Endothelial cell of umbilical vein (primary cell): ENCODE data around the gene ZNF662. TPM values are rescaled to one million over a fixed set of nuclear protein-coding genes. Genes with fewer than 3 reads are reported as not detected.

Source experiments
- BruUV-seq: library from RNA; stranded (reverse); fragments of 400-500 nt; replicated peaks from 2 replicates; lab custom pipeline; 2021; lab: Mats Ljungman, UMichigan
- CTCF ChIA-PET: fragments of 300-600, 350-600 bp; sonication (Branson Sonifier 250); formaldehyde crosslinking; loops from one replicate; lab custom pipeline; 2021; ENCODE audit warnings: antibody characterized with exemption, inconsistent platforms; lab: Charles Lee
- POLR2A ChIA-PET: fragments of 300-600, 350-600 bp; sonication (Branson Sonifier 250); formaldehyde crosslinking; loops from one replicate; lab custom pipeline; 2021; ENCODE audit warnings: antibody characterized with exemption, inconsistent platforms; lab: Charles Lee
- DNase-seq: peaks from one replicate; pipeline ENCODE4 v3.0.0-alpha.2; 2011; ENCODE audit warnings: low read depth, low spot score
- FAIRE-seq: peaks from 2 replicates; lab custom pipeline; 2011; peaks lifted over from hg19 to GRCh38; lab: Jason Lieb, UNC
- H2AFZ ChIP-seq: 2 replicates; pipeline ENCODE4 v1.6.0; 2012; ENCODE audit warnings: low read depth, low read length, control low read depth, inconsistent platforms
- H3K27ac ChIP-seq: 2 replicates; pipeline ENCODE4 v1.5.1; 2011; ENCODE audit warnings: low read depth, mild to moderate bottlenecking, control low read depth, low read length, moderate library complexity; ENCODE audit not compliant: insufficient read depth
- H3K27me3 ChIP-seq, 2 experiments: 2 replicates each; pipeline versions ENCODE4 v1.6.0 to v1.6.1; 2011; ENCODE audit warnings: low read length in 2 of 2, mixed read lengths in 1 of 2; ENCODE audit not compliant: control insufficient read depth in 2 of 2, insufficient read depth in 2 of 2
- H3K36me3 ChIP-seq, 2 experiments: 2 replicates in 1 of 2; 3 replicates in 1 of 2; pipeline ENCODE4 v1.5.1; 2011; ENCODE audit warnings: low read length in 2 of 2, mild to moderate bottlenecking in 1 of 2, moderate library complexity in 1 of 2; ENCODE audit not compliant: control insufficient read depth in 2 of 2, insufficient read depth in 2 of 2; ENCODE audit errors: extremely low read depth in 1 of 2
- H3K4me1 ChIP-seq: 3 replicates; pipeline ENCODE4 v1.5.1; 2011; ENCODE audit warnings: mild to moderate bottlenecking, low read length; ENCODE audit not compliant: control insufficient read depth, insufficient read depth; ENCODE audit errors: extremely low read depth
- H3K4me2 ChIP-seq: 2 replicates; pipeline ENCODE4 v1.6.1; 2011; ENCODE audit warnings: low read length, control low read depth, mixed read lengths; ENCODE audit not compliant: insufficient read depth
- H3K4me3 ChIP-seq, 3 experiments: fragments of 200-600 bp in 1 of 3; sonication (generic), shearing (Covaris generic) in 1 of 3; replicated peaks in 1 of 3; 2 replicates each; pipeline ENCODE4 v1.5.1; 2011 to 2016; ENCODE audit warnings: control low read depth in 3 of 3, low read length in 3 of 3, mild to moderate bottlenecking in 2 of 3, inconsistent platforms in 1 of 3, low read depth in 1 of 3, moderate library complexity in 1 of 3; ENCODE audit not compliant: insufficient read depth in 1 of 3
- H3K79me2 ChIP-seq: 2 replicates; pipeline ENCODE4 v1.6.0; 2012; ENCODE audit warnings: low read length, inconsistent platforms; ENCODE audit not compliant: control insufficient read depth, insufficient read depth
- H3K9ac ChIP-seq: replicated peaks from 2 replicates; pipeline ENCODE3; 2011; ENCODE audit warnings: low read length, control low read depth; ENCODE audit not compliant: insufficient read depth; ENCODE audit errors: extremely low read depth
- H3K9me1 ChIP-seq: replicated peaks from 3 replicates; pipeline ENCODE4 v1.6.0; 2011; ENCODE audit warnings: mild to moderate bottlenecking, low read length; ENCODE audit not compliant: control insufficient read depth, insufficient read depth; ENCODE audit errors: extremely low read depth
- H3K9me3 ChIP-seq: replicated peaks from 2 replicates; pipeline ENCODE4 v1.5.1; 2012; ENCODE audit warnings: low read length, inconsistent platforms; ENCODE audit not compliant: control insufficient read depth, insufficient read depth
- H4K20me1 ChIP-seq: replicated peaks from 2 replicates; pipeline ENCODE3; 2011; ENCODE audit warnings: mild to moderate bottlenecking, low read length; ENCODE audit not compliant: control insufficient read depth, insufficient read depth; ENCODE audit errors: extremely low read depth
- CTCF ChIP-seq, 2 donors: IDR thresholded peaks; 1 replicate in 1 of 2; 2 replicates in 1 of 2; pipeline ENCODE4 v1.5.1; 2011; ENCODE audit warnings: low read length in 2 of 2, mild to moderate bottlenecking in 2 of 2, moderate library complexity in 2 of 2, control low read depth in 1 of 2, inconsistent platforms in 1 of 2, low read depth in 1 of 2; ENCODE audit not compliant: insufficient read depth in 1 of 2; ENCODE audit errors: extremely low read depth in 1 of 2
- EZH2 ChIP-seq: IDR thresholded peaks from 2 replicates; pipeline ENCODE4 v1.6.1; 2012; ENCODE audit warnings: borderline replicate concordance, low read depth, mild to moderate bottlenecking, moderate library complexity, low read length, inconsistent platforms; ENCODE audit not compliant: severe bottlenecking
- FOS ChIP-seq: IDR thresholded peaks from 2 replicates; pipeline ENCODE4 v1.6.1; 2011; ENCODE audit warnings: mild to moderate bottlenecking, low read length, moderate library complexity, borderline replicate concordance; ENCODE audit not compliant: insufficient read depth
- GATA2 ChIP-seq: IDR thresholded peaks from 2 replicates; pipeline ENCODE4 v1.7.0; 2011; ENCODE audit warnings: low read depth, mild to moderate bottlenecking, moderate library complexity, mixed read lengths, low read length; ENCODE audit not compliant: insufficient read length, insufficient read depth
- JUN ChIP-seq: IDR thresholded peaks from 2 replicates; pipeline ENCODE4 v1.6.1; 2011; ENCODE audit warnings: borderline replicate concordance, low read depth; ENCODE audit not compliant: insufficient read length, insufficient read depth
- MAX ChIP-seq: IDR thresholded peaks from 2 replicates; pipeline ENCODE4 v1.6.1; 2011; ENCODE audit not compliant: insufficient read depth, insufficient read length
- MYC ChIP-seq: IDR thresholded peaks from one replicate; pipeline ENCODE4 v1.6.1; 2011; ENCODE audit warnings: mild to moderate bottlenecking, low read depth, low read length
- POLR2A ChIP-seq: IDR thresholded peaks from 2 replicates; pipeline ENCODE4 v1.6.1; 2012; ENCODE audit warnings: low read depth, mild to moderate bottlenecking, control low read depth, low read length
- POLR2AphosphoS5 ChIP-seq: IDR thresholded peaks from 2 replicates; pipeline ENCODE4 v1.6.1; 2012; ENCODE audit warnings: low read depth, mild to moderate bottlenecking, control low read depth, low read length, moderate library complexity; ENCODE audit not compliant: insufficient read depth
- dilution Hi-C: fragments of 300-500 bp; cut with MboI; formaldehyde crosslinking; loops from one replicate; pipeline ENCODE4 v1.15.0; 2019; ENCODE audit warnings: low sequenced_read_pairs; ENCODE audit not compliant: extremely low pct_ligation_motif_present
- intact Hi-C: fragments of 100-400 bp; cut with micrococcal nuclease; formaldehyde crosslinking; loops from one replicate; pipeline ENCODE4 v1.10.0; 2022
- polyA plus RNA-seq, 4 experiments: library from polyadenylated mRNA; depleted of rRNA in 3 of 4; stranded (reverse) in 3 of 4; unstranded in 1 of 4; fragments of >200 nt; gene quantifications; 2 replicates each; pipeline versions ENCODE4 v1.2.1 to v1.2.3, GENCODE V29; 2011 to 2012; ENCODE audit warnings: missing spikeins in 1 of 4
- total RNA-seq: library from RNA; stranded (reverse); gene quantifications from 2 replicates; pipeline ENCODE4 v1.2.3, GENCODE V29; 2021

The ZNF662 gene
- total and polyA plus RNA-seq, 2 donors (not counting 3 experiments of a cell fraction or from before 2014, with no cell fraction given): 0.84 to 4.3 TPM

GRCh38 chr3:42942693-42943092, 36.8 kb downstream of the ZNF662 start:
- no peak overlapping the region for H3K27ac ChIP-seq
- H3K79me2 ChIP-seq: no peaks in the 10 kb centered on the region
- no peak overlapping the region for H3K9ac ChIP-seq
- no peak for FAIRE-seq
- H3K4me3 ChIP-seq: no peak overlapping the region
- dilution Hi-C loops (no loop called here), intact Hi-C loops (loop anchor here (1.0 kb wide), 1 partner anchor 50 kb away; no protein-coding TSS in a partner anchor)
- H3K27me3 ChIP-seq: peaks cover 0 to 5% of the 10 kb centered on the region in 2 experiments
- DNase-seq: no peak
- ChIA-PET CTCF (interaction anchor here (1.1 kb wide), 1 partner anchor 19 kb away, joined by 4 read pairs; no protein-coding TSS in a partner anchor), POLR2A (no interaction called here)
- BruUV-seq: no TSS peak
- no peaks in the 10 kb centered on the region for H3K9me1 ChIP-seq
- no peak overlapping the region for H2AFZ ChIP-seq
- no peaks in the 10 kb centered on the region for H3K9me3 ChIP-seq
- H3K4me1 ChIP-seq: no peaks in the 10 kb centered on the region
- no peak overlapping the region for H3K4me2 ChIP-seq
- no peaks in the 10 kb centered on the region for H3K36me3 ChIP-seq
- no peak for TF ChIP-seq CTCF (IDR thresholded peaks at IDR 0.05; ENCODE audit: extremely low read depth in 1 of 2, insufficient read depth in 1 of 2, low read depth in 1 of 2, low read length in 2 of 2)
- no peak for TF ChIP-seq POLR2A
- no peak for TF ChIP-seq FOS
- no peaks in the 10 kb centered on the region for H4K20me1 ChIP-seq

GRCh38 chr3:42946050-42946449, 40.1 kb downstream of the ZNF662 start:
- peaks cover 0 to 5% of the 10 kb centered on the region in 2 experiments for H3K27me3 ChIP-seq
- BruUV-seq: no TSS peak
- ChIA-PET CTCF (interaction anchor here (2.1 kb wide), 1 partner anchor 16 kb away, joined by 10 read pairs; no protein-coding TSS in a partner anchor), POLR2A (no interaction called here)
- no peaks in the 10 kb centered on the region for H3K4me1 ChIP-seq
- FAIRE-seq (no peak), DNase-seq (no peak)
- no peaks in the 10 kb centered on the region for H4K20me1 ChIP-seq
- no peak overlapping the region for H3K4me3 ChIP-seq
- intact Hi-C loops: no loop called here
- H3K9ac ChIP-seq: no peak overlapping the region
- H3K27ac ChIP-seq: no peak overlapping the region
- dilution Hi-C loops: no loop called here
- no peak overlapping the region for H3K4me2 ChIP-seq
- H3K9me3 ChIP-seq: no peaks in the 10 kb centered on the region
- TF ChIP-seq JUN (no peak), MYC (no peak), POLR2A (no peak), POLR2AphosphoS5 (no peak), FOS (no peak), MAX (no peak), EZH2 (no peak), CTCF (IDR thresholded peaks at IDR 0.05; ENCODE audit: extremely low read depth in 1 of 2, insufficient read depth in 1 of 2, low read depth in 1 of 2, low read length in 2 of 2) (no peak), GATA2 (no peak)
- no peaks in the 10 kb centered on the region for H3K79me2 ChIP-seq
- no peak overlapping the region for H2AFZ ChIP-seq
- no peaks in the 10 kb centered on the region for H3K9me1 ChIP-seq
- H3K36me3 ChIP-seq: no peaks in the 10 kb centered on the region
